Effector memory CD4-positive, alpha-beta T cell (primary cell): ENCODE data around the gene ANKS6.

Experiments used
- DNase-seq, 3 donors: peaks; one replicate each; pipeline ENCODE4 v3.0.0-alpha.2; 2020
- H3K27ac ChIP-seq: 2 replicates; pipeline ENCODE4 v1.7.0; 2013; ENCODE audit warnings: mild to moderate bottlenecking, low read length, moderate library complexity; ENCODE audit not compliant: insufficient read depth, poor library complexity, severe bottlenecking
- H3K27me3 ChIP-seq: replicated peaks from 2 replicates; pipeline ENCODE4 v1.7.0; 2013; ENCODE audit warnings: mild to moderate bottlenecking, low read length; ENCODE audit not compliant: insufficient read depth, control insufficient read depth, poor library complexity, severe bottlenecking
- H3K36me3 ChIP-seq: 2 replicates; pipeline ENCODE4 v1.7.0; 2013; ENCODE audit warnings: mild to moderate bottlenecking, low read length, moderate library complexity; ENCODE audit not compliant: control insufficient read depth, insufficient read depth
- H3K4me1 ChIP-seq: 2 replicates; pipeline ENCODE4 v1.7.0; 2013; ENCODE audit warnings: low read length, mild to moderate bottlenecking; ENCODE audit not compliant: control insufficient read depth, insufficient read depth, poor library complexity, severe bottlenecking
- H3K4me3 ChIP-seq: 2 replicates; pipeline ENCODE4 v1.7.0; 2013; ENCODE audit warnings: low read length, low read depth, mild to moderate bottlenecking; ENCODE audit not compliant: insufficient read depth, poor library complexity, severe bottlenecking
- H3K9me3 ChIP-seq: 2 replicates; pipeline ENCODE4 v1.7.0; 2013; ENCODE audit warnings: mild to moderate bottlenecking, low read length, moderate library complexity; ENCODE audit not compliant: control insufficient read depth
- total RNA-seq, 3 donors: gene quantifications; one replicate each; lab custom pipeline; 2026; lab: John Stamatoyannopoulos, UW

ANKS6 gene
- total RNA-seq = 17.7 to 24.0 (median 19.5) reads per million in 3 donors

GRCh38 chr9:98796364-98797101 is at the start of gene ANKS6:
Gene ANKS6 (minus strand): TSS chr9:98796555. CDS start chr9:98796491, 64 bp downstream.
- peaks cover 7% of the 10 kb centered on the region for H3K4me1 ChIP-seq
- peak; percentile 66 to 71 (median 69) for DNase-seq
- H3K4me3 ChIP-seq = peak within 1 kb of the TSS; percentile 68
- H3K9me3 ChIP-seq = no peaks in the 10 kb centered on the region
- peak within 1 kb of the TSS; percentile 39 for H3K27ac ChIP-seq
- H3K36me3 ChIP-seq = no peaks in the 10 kb centered on the region
- H3K27me3 ChIP-seq = no peaks in the 10 kb centered on the region

GRCh38 chr9:98846081-98846480 is 49.7 kb upstream of the ANKS6 start:
- H3K36me3 ChIP-seq = peaks cover 8% of the 10 kb centered on the region
- no peak for DNase-seq
- H3K27ac ChIP-seq = no peak overlapping the region
- H3K9me3 ChIP-seq = no peaks in the 10 kb centered on the region
- no peaks in the 10 kb centered on the region for H3K4me1 ChIP-seq
- H3K27me3 ChIP-seq = no peaks in the 10 kb centered on the region
- H3K4me3 ChIP-seq = no peak overlapping the region

- peaks cover 8% of the 10 kb centered on the region for H3K36me3 ChIP-seq
- DNase-seq = no peak
- no peaks in the 10 kb centered on the region for H3K27me3 ChIP-seq
- no peaks in the 10 kb centered on the region for H3K9me3 ChIP-seq
- H3K4me1 ChIP-seq = no peaks in the 10 kb centered on the region
- no peak overlapping the region for H3K4me3 ChIP-seq
- H3K27ac ChIP-seq = no peak overlapping the region
These were observed 46.2 kb upstream of the ANKS6 start for GRCh38 chr9:98842510-98842909.

GRCh38 chr9:98839724-98840123 is 43.4 kb upstream of the ANKS6 start:
- Histone ChIP-seq H3K4me3 (no peak overlapping the region), H3K27me3 (no peaks in the 10 kb centered on the region), H3K9me3 (no peaks in the 10 kb centered on the region), H3K4me1 (no peaks in the 10 kb centered on the region), H3K27ac (no peak overlapping the region), H3K36me3 (no peaks in the 10 kb centered on the region)
- DNase-seq = no peak

GRCh38 chr9:98838868-98839565 is 42.7 kb upstream of the ANKS6 start:
- no peaks in the 10 kb centered on the region for H3K9me3 ChIP-seq
- no peak overlapping the region for H3K27ac ChIP-seq
- DNase-seq = no peak
- no peaks in the 10 kb centered on the region for H3K4me1 ChIP-seq
- H3K27me3 ChIP-seq = no peaks in the 10 kb centered on the region
- no peak overlapping the region for H3K4me3 ChIP-seq
- H3K36me3 ChIP-seq = no peaks in the 10 kb centered on the region

GRCh38 chr9:98838155-98838867 is 42.0 kb upstream of the ANKS6 start:
- Histone ChIP-seq H3K36me3 (no peaks in the 10 kb centered on the region), H3K4me1 (no peaks in the 10 kb centered on the region), H3K27me3 (no peaks in the 10 kb centered on the region), H3K4me3 (no peak overlapping the region), H3K9me3 (no peaks in the 10 kb centered on the region), H3K27ac (no peak overlapping the region)
- no peak for DNase-seq

GRCh38 chr9:98837516-98837915 is 41.2 kb upstream of the ANKS6 start:
- no peak overlapping the region for H3K4me3 ChIP-seq
- DNase-seq = no peak
- no peaks in the 10 kb centered on the region for H3K36me3 ChIP-seq
- H3K9me3 ChIP-seq = no peaks in the 10 kb centered on the region
- H3K4me1 ChIP-seq = no peaks in the 10 kb centered on the region
- H3K27me3 ChIP-seq = no peaks in the 10 kb centered on the region
- no peak overlapping the region for H3K27ac ChIP-seq

- Histone ChIP-seq H3K27me3 (no peaks in the 10 kb centered on the region), H3K4me1 (no peaks in the 10 kb centered on the region), H3K9me3 (no peaks in the 10 kb centered on the region), H3K27ac (no peak overlapping the region), H3K36me3 (peaks cover 3% of the 10 kb centered on the region), H3K4me3 (no peak overlapping the region)
- DNase-seq = no peak
These were observed 39.9 kb upstream of the ANKS6 start for GRCh38 chr9:98836206-98836605.

GRCh38 chr9:98834386-98834785 is 38.0 kb upstream of the ANKS6 start:
- Histone ChIP-seq H3K27me3 (no peaks in the 10 kb centered on the region), H3K36me3 (peaks cover 3% of the 10 kb centered on the region), H3K9me3 (no peaks in the 10 kb centered on the region), H3K27ac (no peak overlapping the region), H3K4me3 (no peak overlapping the region), H3K4me1 (no peaks in the 10 kb centered on the region)
- no peak for DNase-seq
